Ecto neural progenitor cell (in vitro differentiated cells): Measurements from ENCODE around the gene BUB1.
"Not testable (repeated sequence)": the region's sequence is repeated elsewhere in the genome, so short reads cannot be mapped to it uniquely, and the experiment has no call there.

Experiments
- DNase-seq: peaks from one replicate; pipeline ENCODE4 v3.0.0-alpha.2; 2018; ENCODE audit warnings: low spot score

BUB1 gene

DNA sequence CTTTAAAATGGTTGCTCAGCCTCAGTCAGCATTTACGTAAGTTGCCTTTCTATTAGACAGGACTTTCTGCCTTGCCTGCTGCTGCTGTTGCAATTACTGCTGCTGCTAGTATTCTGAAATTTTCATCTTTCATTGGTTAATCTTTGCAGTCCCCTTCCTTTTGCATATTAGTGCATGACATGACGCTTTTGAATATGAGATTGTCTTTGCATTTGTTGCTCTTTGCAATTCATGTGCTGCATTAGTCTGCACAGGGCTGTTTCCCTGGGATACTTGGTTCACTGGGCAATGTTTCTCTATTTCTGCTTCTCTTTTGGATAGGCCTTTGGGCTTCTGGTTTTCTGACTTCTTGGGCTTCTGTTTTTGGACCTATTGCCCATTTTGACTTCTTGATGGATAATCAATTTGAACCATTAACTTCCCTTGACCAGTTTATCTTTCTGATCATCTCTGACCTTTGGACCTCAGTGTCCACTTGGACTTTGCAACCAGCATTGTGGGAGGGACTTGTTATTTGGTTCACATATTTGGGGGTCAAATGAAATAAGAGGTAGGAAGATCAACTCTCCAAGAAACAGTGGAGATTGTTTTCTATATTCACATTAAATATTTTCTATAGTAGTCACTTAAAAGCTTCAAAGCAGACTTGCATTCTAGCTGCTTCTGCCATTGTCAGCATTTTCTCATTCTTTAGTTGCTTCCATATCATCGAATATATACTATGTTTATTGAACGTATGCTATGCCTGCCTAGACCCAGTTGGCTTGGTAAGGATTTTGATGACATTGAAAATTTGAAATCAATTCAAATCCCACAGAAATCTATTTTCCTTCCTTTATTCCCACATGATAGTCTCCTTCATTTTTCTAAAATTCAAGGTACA lies 12.5 kb upstream of the BUB1 start:
- no peak for DNase-seq

DNA sequence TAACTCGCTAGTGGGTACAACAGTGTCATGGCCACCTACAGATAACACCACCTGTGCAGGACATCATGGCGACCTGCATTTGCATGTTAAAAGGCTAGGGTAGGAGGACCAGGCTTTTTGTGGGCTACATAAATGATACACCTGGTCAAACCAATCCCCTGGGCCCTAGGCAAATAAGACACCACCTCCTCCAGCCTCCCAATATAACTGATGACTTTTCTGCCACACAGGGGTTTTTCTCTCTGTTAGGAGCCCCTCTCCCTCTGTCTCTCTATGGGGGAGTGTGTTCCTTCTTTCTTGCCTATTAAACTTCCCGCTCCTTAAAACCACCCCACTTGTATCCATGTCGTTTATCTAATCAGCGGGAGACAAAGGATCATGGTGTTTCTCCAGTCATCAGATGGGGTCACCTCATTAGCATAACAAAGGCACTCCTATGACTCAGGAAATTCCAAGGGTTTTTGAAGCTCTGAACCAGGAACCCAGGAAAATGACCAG lies 10.8 kb upstream of the BUB1 start:
- no peak for DNase-seq

DNA sequence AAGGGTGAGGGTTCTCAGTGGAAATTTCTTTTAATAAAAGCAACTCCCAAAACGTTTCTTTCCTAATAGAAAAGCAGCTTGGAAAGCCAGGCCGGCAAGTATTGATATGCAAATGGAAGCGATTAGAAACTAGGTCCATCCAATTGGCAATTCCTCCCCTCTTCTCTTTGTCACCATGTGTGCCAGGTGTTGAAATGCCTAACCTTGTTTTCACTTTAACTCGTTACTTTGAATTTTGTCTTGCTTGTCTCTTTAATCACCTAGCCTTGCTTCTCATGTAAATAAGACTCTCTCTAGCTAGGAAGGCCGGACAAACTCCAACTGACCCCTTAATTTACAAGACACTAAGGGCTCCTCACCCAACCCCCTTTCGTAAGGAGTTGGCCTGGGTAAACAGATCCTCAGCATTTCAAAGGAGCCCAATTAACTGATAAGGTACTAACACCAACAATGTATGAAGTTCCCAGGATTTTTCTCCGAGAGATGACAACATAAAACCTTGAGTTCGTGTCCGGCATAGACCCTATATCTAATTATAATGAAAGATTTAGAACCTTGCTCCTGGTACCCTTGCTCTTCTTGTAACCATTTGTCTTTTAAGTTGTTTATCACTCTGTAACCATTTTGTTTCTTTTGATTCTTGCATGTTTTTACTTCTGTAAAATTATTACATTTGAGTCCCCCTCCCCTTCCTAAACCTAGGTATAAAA lies 10.1 kb upstream of the BUB1 start:
- DNase-seq = not testable (repeated sequence)

DNA sequence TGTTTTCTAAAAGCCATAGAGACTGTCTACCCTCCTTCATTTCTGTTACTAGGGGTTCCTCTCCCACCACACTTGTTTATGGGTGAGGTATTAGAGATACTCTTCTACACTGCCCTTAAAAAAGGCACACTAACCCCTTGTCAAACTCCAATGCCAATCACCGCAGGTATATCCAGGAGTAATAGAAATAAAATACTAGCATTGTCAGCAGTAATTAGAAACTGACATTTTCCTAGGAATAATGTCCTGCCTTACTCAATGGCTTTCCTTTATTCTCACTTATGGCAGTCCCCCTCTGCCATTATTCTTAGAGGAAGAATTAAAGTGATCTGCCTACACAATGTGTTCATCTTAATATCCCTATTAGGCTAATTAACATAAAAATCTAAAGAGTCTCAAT lies 5.0 kb upstream of the BUB1 start:
- DNase-seq = no peak

DNA sequence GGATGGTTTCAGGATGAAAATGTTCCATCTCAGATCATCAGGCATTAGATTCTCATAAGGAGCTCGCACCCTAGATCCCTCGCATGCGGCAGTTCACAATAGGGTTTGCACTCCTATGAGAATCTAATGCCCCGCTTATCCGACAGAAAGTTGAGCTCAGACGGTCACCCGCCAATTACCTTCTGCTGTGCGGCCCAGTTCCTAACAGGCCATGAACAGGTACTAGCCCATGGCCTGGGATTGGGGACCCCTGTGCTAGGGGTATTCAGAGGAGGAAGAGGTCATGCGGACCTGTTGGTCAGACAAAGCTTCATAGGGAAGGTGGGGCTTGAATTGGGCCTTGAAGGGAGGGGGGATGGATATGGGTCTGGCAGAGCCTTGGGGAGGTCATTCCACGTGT lies 4.4 kb upstream of the BUB1 start:
- no peak for DNase-seq

DNA sequence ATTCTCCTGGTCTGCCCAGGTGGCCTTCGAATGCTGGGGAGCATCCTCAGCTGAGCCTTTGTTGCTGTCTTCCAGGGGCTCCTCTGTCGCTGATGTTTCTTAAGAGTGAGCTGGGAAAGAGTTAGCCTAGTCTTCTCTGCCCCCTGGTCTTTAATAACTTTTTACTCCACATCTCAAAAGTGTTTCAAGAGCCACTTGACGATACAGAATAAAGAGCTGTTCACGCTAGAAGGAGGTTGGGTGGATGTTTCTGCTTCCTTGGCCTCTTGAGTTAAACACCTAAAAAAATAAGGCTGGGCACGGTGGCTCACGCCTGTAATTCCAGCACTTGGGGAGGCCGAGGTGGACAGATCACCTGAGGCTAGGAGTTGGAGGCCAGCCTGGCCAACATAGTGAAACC lies 2.8 kb upstream of the BUB1 start:
- no peak for DNase-seq

DNA sequence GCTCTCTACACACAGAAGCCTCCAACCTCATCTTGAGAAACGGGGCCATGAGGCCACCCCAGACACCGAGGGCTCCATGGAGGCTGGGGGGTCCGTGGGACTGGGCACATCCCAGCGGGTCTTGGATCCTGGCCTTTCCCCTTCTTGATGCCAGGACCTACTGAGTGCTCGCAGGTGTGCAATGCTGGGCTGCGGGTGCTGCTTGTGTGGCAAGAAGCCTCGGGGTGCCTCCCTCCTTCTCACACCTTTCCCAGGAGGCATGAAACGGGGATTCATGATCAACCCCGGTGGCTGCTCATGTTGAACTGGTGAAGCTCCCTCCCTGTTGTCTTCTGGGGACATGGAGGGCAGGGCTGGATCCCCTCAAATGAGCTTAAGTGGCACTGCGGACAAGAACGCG lies 2.0 kb upstream of the BUB1 start:
- DNase-seq = no peak

DNA sequence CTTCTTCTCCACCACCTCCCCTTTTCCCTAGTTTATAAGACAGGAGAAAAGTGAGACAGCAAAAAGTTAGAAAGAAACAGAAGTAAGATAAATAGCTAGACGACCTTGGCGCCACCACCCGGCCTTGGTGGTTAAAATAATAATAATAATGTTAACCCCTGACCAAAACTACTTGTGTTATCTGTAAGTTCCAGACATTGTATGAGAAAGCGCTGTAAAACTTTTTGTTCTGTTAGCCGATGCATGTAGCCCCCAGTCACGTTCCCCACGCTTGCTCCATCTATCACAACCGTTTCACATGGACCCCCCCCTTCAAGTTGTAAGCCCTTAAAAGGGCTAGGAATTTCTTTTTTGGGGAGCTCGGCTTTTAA lies 1.5 kb upstream of the BUB1 start:
- DNase-seq = no peak

DNA sequence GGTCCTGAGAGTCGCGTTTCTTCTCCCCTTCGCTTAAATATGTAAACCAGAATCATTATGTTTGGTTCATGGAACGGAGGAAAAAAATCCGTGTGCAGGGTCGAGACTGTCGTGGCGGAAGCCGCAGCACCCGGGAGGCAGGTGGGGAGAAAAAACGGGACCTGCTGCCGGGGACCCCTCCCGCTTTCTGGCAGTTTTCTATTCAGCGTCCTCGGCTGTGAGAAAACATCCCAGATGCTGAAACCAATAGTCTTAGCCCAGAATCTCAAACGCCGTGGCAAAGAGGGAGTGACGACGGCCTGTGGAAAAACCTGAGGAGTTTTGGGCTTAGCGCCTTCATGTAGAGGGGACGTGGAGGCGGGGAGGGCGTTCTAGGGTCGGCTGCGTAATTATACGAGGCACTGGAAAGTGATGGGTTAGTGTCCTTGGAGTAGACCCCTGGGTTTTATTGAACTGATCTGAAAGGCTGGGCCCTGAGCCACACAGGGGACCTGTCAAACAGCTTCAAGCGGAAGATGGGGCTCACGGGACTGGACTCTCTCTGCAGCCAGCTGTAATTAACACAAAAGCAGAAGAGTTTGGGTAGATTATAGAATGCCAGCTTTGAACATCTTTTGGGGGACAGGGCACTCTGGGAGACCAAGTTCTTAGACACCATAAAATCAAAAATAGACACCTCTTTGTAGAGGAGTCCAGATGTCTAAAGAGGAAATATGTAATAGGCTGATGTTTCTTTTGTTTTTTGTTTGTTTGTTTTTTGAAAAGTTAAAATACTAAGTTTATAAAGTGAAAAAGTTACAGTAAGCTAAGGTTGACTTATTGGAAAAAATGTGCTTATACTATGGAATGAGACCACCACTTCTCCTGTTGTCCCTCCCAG lies 834 bp upstream of the BUB1 start:
- DNase-seq = peak; percentile 63

DNA sequence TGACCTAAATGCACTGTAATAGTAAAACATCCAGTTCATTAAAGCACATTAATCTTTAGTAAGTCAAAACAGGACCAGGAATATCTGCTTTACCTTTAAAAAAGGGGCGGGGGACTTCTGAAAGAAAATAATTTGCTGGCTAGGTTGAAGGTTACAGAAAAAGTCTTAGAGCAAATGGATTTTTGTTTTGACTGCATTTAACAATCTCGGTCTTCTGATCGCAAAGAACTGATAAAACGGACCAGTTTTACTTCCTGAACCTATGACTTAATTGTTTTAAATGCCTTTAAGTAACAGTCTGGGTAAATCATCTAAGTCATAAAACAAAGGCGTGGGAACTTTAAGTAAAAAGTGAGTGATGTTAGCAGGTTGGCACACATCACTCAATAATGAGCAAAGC lies 783 bp downstream of the BUB1 start:
- DNase-seq = no peak

DNA sequence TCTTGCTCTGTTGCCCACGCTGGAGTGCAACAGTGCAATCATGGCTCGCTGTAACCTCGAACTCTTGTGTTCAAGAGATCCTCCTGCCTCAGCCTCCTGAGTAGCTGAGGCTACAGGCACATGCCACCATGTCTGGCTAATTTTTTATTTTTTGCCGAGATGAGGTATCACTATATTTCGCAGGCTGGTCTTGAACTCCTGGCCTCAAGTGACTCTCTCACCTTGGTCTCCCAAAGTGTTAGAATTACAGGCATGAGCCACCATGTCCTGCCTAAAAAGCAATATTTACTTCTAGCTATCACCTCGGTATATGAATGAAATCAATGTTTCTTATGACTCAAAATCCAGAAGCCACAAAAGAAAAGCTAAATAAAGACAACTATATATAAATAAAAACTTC lies 2.2 kb downstream of the BUB1 start:
- DNase-seq = no peak

DNA sequence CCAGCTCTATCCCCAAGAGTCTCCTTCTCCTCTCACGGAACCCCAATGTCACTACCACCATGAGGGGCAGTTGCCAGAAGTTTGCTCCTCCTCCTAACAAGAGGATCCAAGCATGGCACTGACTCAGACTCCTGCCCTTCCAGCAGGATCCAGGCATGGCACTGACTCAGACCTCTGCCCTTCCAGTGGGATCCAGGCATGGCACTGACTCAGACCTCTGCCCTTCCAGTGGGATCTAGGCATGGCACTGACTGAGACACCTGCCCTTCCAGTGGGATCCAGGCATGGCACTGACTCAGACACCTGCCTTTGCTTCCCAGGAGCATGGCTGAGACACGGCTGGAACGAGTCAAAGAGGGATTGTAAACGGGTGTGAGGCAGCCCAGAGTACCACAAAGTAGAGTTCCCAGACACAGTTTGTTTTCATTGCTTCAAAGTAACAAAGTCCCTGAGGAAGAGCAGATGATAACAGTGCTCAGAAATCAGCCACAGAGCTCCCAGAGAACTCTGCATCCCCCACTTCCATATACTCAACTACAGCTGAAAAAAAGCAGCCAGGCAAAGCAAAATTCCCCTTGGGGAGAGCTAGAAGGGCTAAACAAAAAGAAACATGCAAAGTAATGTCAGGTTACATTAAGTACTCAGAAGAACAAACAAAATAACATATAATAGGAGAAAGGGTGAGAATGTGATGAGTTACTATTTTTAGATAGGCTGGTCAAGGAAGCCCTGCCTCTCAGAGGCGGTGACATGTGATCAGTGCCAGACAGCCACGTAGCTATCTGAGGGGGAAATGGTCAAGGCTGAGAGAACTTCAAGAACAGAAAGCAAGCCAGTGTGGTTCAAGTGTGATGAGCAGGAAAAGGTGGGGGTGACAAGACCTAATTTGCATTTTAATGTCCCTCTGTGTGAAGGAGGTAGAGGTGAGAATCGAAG lies 3.0 kb downstream of the BUB1 start:
- DNase-seq = no peak

DNA sequence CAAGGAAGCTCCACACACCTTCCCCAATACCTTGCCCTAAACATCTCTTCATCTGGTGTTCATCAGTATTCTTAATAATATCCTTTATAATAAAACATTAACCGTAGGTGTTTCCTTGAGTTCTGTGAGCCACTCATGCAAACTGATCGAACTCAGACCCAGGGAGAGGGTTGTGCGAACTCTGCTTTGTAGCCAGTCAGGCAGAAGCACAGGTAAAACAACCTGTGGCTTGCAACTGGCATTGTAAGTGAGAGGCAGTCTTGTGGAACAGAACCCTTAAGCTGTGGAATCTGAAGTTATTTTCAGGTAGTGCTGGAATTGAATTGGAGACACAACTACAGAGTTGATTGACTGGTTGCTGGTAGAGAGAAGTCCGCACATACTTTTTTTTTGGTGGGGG lies 4.7 kb downstream of the BUB1 start:
- no peak for DNase-seq

DNA sequence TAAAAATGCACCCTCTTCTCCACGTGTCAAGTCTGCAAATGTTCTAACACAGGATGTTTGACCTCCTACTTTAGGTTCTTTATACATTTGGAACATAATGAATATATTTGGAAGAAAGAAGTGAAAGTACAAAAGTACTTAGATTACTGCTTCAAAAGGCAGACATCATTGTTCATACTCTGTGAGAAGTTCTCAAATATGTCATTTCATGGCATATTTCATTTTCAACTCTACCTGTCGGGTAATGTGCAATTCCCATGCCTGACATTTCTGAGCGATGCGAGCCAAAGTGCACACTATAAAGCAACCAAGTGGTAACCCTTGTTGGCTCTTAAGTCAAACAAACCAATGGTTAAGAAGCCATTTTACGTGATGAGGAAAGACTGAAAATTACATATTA lies 7.0 kb downstream of the BUB1 start:
- DNase-seq = no peak

DNA sequence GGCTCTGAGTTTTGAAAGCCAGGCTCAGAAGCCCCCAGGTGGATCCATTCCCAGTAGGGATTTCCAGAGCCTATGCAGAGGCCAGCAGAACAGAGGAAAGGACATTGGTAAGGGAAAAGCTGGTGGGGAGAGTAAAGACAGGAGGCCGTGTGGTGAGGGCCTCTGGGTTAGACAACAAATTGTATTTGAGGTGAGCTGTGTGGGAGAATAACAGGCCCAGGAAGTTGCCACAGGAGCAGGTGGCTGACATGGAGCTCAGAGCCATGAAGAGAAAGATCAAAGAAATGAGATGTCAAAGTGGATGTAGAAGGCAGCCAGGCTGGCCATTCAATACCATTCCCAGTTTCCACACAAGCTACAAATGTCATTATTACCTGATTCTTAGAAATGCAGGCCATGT lies 8.8 kb downstream of the BUB1 start:
- no peak for DNase-seq

DNA sequence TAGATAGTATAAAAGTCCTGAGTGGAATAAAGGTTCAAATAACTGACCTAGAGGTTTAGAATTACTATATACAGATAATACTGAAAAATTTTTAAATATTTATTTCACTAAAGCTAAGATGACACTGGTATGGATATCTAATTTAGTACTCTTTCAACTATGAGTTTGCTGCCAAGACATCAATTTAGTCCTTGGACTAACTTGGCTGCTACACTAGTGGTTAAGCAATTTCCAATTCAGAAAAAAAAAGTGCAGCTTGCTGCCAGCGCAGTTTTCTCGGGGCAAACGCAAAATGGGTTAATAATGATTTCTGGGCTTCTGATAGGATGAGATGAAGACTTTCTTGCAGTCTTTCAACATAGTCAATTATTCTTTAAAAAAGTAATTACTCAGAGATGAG lies 10.8 kb downstream of the BUB1 start:
- DNase-seq = no peak

DNA sequence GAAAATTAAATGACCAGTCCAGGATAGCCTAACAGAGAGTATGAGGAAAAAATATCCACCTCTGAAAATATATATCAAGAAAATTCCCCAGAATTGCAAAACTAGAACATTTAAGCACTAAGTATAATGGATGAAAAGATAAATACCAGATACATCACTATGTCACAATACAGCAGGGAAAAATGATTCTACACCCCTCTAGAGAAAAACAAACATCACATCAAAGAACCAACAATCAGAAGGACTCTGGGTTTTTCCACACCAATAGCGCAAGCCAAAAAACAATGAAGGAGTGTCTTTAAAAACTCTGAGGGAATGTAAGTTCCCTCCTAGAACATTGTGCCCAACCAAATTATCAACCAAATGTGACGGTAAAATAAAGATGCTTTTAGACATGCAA lies 13.7 kb downstream of the BUB1 start:
- no peak for DNase-seq

DNA sequence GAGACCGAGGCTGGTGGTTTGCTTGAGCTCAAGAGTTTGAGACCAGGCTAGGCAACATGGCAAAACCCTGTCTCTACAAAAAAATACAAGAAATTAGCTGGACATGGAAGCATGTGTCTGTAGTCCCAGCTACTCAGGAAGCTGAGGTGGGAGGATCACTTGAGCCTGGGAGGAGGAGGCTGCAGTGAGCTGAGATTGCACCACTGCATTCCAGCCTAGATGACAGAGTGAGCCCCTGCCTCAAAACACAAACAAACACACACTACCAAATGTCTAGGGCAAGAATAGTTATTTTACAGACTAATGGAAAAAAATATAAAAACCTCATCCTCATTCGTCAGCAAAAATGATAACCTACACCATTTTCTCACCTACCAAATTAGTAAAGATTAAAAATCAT lies 15.3 kb downstream of the BUB1 start:
- DNase-seq = no peak

DNA sequence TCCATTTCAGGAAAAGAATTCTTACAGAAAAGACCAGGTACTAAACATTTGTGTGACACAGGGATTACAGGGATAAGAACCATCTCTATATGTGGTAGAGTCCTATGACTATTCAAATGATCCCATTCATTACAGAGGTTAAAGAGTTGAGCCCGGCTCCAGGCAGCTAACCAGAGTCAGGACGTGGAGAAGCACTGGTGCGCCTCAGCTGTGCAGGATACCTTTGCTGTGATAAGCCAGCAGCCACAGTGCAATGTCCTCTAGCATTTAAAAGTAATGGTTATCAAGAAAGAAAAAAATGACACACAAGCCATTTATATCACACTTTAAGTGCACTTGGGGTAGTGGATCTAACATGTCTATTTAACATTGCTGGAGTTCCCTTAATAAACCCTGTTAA lies 17.3 kb downstream of the BUB1 start:
- DNase-seq = no peak

DNA sequence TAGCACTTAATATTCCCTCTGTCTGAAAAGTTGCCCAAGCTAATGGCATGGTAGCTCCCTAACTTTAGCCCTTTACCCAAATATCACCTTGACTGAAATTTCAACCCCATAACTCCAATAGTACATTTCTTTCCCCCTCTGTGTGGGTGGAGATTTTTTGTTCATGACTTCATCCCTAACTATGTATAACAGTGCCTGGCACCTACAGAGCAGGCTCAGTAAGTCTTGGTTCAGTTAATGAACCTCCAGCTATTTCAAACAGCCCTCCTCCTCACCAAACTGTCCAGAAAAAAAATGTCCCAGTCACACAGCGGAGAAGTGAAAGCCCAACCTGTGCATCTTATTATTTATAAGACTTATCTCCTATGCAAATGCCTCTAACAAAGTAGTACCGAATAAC lies 18.6 kb downstream of the BUB1 start:
- DNase-seq = no peak

DNA sequence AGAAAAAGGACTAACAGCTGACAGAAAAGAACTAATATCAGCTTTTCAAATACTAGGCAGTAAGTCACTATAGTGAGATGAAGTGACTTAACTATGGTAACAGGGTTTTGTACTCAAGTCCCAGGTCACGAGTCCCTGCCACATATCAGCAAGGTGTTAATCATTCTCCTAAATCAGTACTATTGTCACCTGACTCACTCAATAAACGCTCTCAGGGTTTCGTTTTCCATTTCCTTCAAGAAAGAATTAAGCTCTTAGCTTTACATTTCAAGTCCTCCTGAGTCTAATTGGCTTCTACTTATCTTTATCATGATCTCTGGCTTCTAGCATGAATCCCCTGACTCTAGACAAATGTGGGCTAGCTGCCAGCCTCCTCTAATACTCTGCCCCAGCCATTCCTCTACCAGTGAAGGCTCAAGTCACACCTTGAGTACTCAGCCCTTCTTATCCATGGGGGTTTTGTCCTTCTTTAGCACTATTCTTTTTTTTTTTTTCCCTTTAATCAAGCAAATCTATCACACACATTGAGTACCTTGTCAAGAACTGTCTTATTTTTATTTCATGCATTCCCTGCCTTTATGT lies 20.0 kb downstream of the BUB1 start:
- DNase-seq = no peak
